Choroid plexus epithelial cell (primary cell): ENCODE results near the gene NXNL2.
A peak's percentile ranks its signal among the peaks of the same experiment; 100 is the strongest.

Experiments used
- DNase-seq: peaks from one replicate; pipeline ENCODE4 v3.0.0-alpha.2; 2010; ENCODE audit warnings: low read depth
- H3K4me3 ChIP-seq: 2 replicates; pipeline ENCODE4 v1.5.1; 2011; ENCODE audit warnings: low read depth, mild to moderate bottlenecking, control low read depth, low read length, moderate library complexity
- CTCF ChIP-seq: conservative IDR thresholded peaks from 2 replicates; pipeline ENCODE4 v1.5.1; 2011; ENCODE audit warnings: low read depth, mild to moderate bottlenecking, control low read depth, inconsistent platforms, low read length, moderate library complexity

The NXNL2 gene

GRCh38 chr9:88530051-88530450 lies 4.9 kb upstream of the NXNL2 start:
- DNase-seq: peak; percentile 66
- no peak overlapping the region for H3K4me3 ChIP-seq
- no peak for TF ChIP-seq CTCF

GRCh38 chr9:88531920-88532698 lies 2.9 kb upstream of the NXNL2 start:
- peak; percentile 22 for TF ChIP-seq CTCF
- peak overlapping the region; percentile 44 for H3K4me3 ChIP-seq
- DNase-seq: peak; percentile 78

- H3K4me3 ChIP-seq: peak overlapping the region; percentile 64
- no peak for TF ChIP-seq CTCF
- peak; percentile 45 for DNase-seq
Measured at GRCh38 chr9:88533951-88534455, 975 bp upstream of the NXNL2 start.

GRCh38 chr9:88535226-88536022 lies 446 bp downstream of the NXNL2 start:
- peak overlapping the region; percentile 64 for H3K4me3 ChIP-seq
- no peak for DNase-seq
- TF ChIP-seq CTCF: peak; percentile 3

GRCh38 chr9:88536023-88536324 lies 996 bp downstream of the NXNL2 start:
- peak overlapping the region; percentile 64 for H3K4me3 ChIP-seq
- TF ChIP-seq CTCF: no peak
- no peak for DNase-seq

- no peak for TF ChIP-seq CTCF
- no peak for DNase-seq
- no peak overlapping the region for H3K4me3 ChIP-seq
Measured at GRCh38 chr9:88536951-88537760, 2.2 kb downstream of the NXNL2 start.
